H4 (cell line): ENCODE measurements around the gene CACNA1F. TPM values are rescaled to one million over a fixed set of nuclear protein-coding genes. Genes with fewer than 3 reads are reported as not detected.

Source experiments
- DNase-seq: peaks from one replicate; pipeline ENCODE4 v3.0.0-alpha.2; 2015; ENCODE audit warnings: low spot score
- total RNA-seq: library from RNA; depleted of rRNA; stranded (reverse); fragments of >200 nt; shearing (Covaris generic); gene quantifications from 2 replicates; pipeline ENCODE4 v1.2.3, GENCODE V29; 2014

CACNA1F gene
- total RNA-seq, 1 experiment from 2014 or later = not detected

DNA sequence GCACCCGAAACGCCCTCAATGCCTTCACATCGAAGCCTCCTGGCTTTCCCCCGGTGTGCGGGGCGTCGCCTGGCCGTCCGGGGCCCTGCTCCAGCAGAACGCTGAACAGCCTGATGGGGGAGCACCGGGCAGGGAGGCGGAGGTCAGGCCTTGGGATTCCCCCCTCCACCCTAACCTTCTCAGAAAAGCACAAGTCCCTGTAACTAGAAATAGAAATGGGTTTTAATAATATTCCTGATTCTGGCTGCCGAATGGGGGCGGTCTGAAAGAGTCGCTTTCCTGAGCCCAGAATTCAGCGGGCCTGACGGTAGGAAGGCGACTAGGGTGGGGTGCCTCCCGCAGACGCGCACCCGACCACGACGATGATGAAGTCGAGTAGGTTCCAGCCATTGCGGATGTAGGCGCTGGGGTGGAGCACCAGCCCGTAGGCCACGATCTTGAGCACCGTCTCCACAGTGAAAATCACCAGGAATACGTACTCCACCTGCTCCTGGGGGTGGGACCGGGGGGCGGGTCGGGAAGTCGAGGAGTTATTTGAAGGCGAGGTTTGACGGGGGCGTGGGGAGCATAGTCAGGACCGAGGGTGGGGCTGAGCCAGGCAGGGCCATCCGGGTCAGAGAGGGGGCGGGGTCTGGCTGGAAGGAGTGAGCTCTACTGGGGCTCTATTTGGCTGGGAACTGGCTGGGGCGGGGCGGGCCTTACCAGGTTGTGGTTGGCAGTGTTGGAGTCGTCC lies 2.5 kb downstream of the CACNA1F start:
- no peak for DNase-seq

DNA sequence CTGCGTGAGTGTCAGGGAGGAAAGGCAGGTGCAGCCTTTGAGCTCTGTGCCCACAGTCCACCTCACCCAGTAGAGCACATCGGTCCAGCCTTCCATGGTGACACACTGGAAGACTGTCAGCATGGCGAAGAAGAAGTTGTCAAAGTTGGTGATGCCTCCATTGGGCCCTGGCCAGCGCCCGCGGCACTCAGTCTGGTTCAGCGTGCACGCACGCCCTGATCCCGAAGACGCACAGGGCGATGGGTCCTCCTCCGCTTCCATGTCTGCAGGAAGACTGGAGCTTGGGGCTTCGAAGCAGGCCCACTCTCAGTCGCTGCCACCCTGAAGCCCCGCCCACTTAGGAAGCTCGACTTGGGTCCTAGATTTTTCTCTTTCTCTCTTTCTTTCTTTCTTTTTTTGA lies 5.0 kb downstream of the CACNA1F start:
- DNase-seq = no peak

DNA sequence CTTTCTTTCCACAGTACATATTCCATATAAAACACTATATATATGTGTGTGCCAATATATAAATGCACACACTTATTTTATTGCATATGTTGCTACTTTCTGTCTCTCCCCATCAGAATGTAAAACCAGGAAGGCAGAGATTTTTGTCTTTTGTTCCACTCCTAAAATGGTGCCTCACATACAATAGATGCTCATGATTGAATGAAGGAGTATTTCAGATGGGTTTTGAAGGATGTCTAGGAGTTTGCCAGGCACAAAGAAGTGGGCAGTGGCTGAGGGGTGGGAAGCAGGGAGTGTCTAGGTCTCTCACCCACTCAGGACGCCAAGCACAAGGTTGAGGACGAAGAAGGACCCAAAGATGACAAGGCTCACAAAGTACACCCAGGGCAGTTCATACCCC lies 5.4 kb downstream of the CACNA1F start:
- no peak for DNase-seq

DNA sequence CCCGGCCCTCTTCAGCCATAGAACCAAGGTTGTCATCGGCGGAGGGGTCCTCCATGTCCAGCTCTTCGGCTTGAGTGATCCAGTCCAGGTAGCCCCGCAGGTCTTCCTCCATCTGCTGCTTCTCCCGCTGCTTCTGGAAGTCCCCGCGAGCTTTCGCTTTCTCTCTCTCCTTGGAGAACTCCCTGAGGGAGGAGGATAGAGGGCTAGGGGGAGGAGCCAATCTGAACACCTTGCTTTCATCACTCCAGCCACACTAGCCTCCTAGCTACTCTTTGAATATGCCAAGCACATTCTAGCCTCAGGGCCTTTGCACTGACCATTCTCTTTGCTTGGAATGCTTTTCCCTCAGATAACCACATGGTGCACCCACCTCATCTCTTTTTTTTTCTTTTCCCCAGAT lies 6.2 kb downstream of the CACNA1F start:
- DNase-seq = no peak

DNA sequence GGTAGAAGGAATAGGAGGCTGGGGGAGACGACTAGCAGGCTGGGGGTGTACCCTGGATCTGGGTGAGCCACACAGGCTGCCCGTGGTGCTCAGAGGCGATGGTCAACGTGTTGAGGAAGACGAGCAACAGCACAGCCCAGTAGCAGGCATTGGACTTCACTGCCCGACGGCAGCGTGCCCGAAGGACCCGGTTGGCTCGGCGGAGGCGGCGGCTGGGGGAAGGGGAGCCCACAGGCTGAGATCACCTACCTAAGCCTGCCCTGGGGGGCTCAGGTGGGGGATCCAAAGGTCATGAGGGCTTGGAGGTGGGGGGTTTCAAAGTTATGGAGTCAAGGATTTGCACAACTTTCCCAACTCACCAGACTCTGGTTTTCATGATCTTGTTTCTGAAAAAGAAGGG lies 7.3 kb downstream of the CACNA1F start:
- no peak for DNase-seq

DNA sequence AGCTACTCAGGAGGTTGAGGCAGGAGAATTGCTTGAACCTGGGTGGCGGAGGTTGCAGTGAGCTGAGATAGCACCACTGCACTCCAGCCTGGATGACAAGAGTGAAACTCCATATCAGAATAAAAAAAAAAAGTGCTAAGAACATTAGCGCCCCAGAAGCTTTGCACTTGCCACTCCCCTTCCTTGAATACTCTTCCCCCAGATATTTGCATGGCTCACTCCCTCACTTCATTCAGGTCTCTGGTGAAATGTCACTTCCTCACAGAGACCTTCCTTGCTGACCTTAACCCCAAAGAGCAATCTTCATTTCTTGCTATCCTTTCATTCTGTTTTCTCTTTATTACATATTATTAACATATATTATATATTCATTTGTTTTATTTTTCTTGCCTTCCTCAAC lies 11.3 kb downstream of the CACNA1F start:
- no peak for DNase-seq

DNA sequence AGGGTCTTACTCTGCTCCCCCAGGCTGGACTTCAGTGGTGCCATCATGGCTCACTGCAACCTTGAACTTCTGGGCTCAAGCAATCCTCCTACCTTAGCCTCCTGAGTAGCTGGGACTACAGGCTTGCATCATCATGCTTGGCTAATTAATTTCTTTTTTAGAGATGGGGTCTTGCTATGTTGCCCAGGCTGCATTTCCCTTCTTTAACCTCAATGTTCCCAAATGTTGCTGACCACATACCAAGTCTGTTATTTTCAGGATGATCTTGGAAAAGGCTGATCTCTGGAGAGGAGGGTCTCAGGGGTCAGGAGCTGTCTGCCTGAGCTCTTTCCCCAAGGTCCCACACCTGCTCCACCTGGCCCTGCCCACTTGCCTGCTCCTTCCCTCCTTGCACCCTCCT lies 13.0 kb downstream of the CACNA1F start:
- no peak for DNase-seq

DNA sequence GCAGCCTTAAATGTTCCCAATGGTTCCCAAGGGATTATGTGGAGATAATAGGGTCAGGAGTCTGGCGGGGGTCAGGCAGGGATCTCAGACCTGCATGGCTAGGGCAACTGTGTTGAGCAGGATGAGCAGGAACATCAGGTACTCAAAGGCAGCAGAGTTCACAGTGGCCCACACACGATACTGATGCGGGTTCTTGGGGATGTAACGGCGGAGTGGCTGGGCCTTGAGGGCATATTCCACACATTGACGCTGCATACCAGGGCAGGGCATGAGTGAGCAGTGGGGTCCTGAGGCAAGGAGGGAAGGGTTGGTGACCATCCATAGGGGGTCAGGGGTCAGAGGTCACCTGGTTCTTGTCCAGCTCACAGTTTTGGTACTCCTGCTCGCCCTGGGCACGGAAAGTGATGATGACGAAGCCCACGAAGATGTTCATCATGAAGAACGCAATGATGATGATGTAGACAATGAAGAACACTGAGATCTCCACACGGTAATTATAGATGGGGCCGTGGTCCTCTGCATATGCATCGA lies 18.1 kb downstream of the CACNA1F start:
- DNase-seq = no peak

DNA sequence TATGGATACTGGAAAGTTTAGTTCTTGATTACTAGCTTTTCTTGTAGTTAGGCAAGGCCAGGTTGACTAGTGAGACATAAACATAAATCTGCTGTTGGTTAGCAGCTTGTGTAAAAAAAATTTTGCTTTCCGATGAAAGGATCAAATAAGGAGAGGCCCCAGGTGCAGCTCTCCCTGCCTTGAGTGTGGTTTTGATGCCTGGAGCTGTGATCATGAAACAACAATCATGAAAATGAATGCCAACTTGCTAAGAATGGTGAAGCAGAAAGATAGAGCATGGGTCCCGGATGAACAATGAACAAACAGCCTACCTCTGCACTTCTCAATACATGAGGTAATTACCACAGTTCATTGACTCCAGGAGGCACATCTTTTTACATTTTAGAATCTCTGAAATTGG lies 18.7 kb downstream of the CACNA1F start:
- no peak for DNase-seq

DNA sequence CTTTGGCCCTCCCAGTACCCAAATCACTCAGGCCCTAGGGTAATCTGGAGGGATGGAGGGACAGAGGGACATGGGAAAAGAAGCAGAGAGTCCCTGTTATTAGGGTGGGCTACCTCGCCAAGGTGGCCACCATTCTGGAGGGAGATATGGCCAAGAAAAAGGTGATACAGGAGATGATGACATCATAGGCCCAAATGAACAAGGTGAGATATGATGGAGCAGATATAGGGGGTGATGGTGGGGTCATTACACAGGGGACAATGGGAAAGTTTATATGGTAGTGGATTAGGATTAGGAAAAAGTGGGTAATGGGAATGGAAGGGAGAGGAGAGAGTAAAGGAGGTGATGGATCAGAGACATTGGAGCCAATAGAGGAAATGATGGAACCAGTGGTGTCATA lies 20.3 kb downstream of the CACNA1F start:
- DNase-seq = no peak

DNA sequence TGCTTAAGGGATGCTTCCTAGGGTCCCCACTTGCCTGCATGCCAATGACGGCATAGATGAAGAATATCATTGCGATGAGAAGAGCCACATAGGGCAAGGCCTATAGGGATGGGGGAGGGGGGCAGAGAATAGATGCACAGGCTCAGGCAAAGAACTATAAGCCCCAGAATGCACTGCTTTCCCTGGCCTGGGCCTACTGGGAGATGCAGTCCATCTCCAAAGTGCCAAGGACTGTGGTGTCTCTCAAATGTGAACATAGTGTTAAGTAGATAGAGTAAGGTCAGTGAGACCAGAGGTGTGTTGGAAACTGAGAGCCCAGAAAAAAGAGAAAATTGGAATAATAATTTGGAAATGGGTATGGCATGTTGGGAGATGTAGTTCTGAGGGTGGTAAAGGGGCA lies 20.9 kb downstream of the CACNA1F start:
- no peak for DNase-seq

DNA sequence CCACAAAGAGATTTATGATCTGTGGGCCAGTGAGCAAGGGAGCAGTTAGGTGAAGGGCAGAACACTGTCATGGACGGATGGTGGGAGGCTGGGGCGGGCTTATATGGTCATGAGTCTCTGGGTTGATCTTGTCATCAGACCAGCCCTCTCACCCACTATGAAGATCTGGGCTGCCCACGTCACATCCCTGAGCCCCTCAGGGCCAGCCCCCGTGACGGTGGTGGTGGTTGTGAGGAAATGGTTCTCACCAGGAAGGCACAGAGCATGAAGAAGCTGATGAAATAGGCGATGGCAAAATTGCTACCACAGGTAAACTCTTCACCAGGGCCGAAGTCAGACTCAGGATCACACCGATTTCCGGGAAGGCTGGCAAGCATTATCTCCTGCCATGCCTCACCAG lies 22.1 kb downstream of the CACNA1F start:
- DNase-seq = no peak

DNA sequence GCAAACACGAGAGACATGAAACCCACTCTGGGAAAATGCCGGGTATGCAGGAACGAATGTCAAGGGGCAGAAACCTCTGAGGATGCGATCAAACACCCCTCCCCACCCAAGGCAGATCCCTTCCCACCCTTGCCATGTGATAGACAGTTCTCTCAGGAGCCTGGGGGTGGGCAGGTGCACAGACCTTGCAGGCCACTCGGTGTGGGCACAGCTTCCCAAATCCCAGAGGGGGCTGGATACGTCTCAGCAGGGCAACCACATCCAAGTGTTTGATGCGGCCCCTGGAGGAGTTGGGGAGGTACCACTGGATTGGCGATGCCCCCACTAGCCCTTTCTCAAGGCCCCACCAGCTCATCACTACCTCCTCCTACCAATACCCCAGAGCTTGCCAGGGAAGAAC lies 22.7 kb downstream of the CACNA1F start:
- DNase-seq = no peak

DNA sequence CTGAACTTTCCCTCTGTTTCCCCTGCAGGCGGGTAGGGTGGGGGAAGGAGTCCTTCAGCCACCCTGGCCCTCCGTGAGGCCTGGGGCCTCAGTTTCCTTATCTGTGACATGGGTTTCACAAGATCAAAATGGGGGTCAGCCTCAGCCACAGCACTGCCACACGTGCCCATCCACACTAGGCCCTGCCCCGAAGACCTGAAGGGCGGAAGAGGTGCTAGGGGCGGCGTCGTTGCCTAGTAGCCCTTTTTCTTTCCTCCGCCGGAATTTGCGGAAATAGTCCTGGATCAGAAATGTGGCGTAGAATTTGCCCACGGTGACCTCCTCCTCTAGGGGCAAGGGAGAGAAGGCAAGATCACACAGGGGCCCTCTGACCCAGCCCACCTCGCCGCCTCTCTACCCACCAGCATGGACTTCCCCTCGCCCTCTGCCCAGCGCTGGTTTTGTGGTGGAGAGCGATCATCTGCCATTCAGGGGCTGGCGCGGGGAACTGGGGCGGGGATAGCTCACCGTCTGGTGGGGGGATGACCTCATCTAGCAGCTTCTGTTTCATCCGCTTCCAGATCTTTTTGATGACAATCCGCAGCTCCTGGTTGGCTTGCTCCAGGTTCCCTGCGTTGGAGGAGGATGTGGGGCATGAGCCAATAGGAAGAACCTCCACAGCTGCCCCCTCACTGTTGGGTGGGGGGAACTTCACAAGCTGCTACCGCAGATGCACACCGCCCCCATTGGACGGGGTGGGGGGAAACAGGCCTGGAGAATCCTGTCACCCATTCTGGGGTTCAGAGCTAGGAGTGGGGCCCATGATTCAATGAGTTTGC lies 23.5 kb downstream of the CACNA1F start:
- no peak for DNase-seq

DNA sequence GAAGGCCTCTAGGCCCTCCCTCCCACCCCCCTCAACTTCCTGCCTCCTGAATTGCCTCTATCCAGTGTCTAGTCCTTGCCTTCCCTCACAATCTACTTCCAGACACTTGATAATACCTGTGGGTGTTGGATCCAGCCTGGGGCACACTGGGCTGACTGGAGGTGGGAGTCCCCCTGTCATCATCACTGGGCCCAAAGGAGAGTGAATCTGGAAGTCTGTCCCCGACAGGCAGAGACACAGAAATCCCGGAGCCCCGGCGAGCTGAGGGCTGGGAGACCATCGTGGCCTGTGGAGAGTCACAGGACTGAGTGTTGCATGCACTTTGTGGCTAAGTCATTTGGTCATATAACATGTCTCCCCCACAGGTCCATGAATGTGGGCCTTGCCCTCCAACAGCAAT lies 24.7 kb downstream of the CACNA1F start:
- DNase-seq = no peak

DNA sequence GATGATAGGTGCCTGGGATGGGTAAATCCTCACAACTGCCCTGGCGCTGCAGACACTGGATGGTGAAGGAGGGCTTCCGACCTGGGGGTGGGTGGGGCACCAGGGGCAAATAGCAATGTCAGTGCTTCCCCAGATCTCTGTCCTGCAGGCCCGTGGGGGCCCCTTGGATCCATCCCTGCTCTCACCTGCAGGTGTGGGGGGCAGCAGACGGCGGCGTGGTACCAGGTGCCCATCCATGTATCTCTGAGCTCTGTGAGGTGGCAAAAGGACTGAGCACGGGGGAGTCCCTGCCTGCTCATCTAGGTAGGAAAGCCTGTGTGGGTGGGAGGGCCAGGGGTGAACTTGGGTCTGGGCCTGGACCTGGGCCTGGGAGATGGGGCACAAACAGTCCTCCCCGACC lies 26.6 kb downstream of the CACNA1F start:
- no peak for DNase-seq

DNA sequence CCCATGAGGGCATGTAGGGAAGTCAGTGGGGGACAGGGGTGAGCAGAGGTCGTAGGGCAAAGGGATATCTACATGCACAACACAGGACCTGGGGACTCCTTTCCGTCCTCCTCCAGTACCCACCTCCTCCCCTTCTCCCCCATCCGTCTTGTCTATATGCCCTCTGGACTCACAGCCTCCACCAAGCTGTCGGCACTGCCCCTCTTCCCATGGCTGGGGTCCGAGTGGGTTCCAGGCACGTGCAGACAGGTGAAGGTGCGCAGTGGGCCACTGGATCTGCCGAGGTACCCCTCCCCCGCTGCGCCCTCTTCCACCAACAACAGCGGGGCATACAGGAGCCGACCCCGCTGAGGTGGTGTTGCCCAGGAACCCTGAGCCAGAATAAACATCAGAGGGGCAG lies 27.7 kb downstream of the CACNA1F start:
- no peak for DNase-seq

DNA sequence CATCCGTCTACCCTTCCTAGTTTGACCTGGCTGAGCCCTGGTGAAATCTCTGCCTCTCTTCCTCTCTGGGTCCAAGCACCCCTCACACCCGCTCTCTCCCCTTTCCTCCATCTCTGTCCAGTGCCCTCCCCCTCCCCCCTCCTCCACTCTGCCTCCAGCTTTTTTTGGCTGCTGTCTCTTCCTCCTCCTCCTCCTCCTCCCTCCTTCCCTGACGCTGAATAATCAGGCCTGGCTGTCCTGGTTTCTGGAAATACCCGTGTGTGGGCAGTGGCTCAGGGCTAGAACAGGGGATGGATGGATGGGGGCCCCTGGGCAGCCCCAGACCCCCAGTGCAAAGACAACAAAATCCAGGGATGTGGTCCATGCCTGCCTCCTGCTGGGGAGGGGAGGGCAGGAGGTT lies 28.4 kb downstream of the CACNA1F start:
- DNase-seq = no peak

DNA sequence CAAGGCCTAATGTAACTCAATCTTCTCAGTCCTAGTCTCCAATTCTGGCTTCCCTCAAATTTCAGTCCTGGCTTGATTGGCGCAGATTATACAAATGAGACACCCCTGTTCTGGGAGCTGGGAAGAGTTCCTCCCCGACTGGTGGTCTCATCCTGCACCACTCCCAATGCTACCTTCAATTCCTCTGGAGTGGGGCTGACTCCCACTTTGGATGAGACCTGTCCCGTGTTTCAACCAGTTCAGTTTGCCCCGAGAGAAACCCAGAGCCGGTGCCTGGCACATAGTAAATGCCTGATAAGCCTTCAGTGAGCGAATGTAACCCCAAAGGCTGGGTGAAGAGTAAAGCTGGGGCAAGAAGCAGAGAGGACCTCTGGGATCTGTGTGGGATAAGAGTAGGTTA lies 29.1 kb downstream of the CACNA1F start:
- DNase-seq = no peak

DNA sequence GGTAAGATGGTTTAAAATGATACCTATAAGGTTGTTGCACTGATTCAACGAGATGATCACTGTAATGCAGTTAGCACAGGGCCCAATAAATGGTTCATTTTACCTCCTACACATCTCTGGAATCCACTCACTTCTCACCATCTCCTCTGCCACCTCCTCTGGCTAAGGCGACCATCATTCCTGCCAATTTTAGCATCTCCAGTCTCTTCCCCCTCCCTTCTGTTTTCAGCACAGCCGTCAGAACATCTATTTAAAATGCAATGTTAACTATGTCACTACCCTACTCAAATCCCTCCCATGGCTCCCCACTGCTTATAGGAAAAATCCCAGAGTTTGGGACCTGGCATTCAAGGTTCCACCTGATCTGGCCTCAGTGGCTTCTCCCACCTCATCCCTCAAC lies 29.6 kb downstream of the CACNA1F start:
- DNase-seq = no peak

DNA sequence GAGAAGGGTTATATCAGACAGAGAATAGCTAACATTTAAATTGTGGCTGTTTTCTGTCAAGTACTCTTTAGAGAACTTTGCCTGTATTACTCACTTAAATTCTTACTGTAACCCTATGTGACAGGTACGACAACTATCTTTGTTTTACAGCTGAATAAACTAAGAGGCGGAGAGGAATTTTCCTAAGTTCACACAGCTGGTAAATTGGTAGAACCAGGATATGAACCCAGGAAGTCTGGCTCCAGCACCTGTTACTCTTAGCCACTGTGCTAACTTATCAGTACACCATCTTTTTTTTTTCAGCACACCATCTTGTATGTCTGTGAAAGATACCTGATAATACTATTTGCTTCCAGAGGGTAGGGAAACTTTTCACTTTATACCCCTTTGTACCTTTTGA lies 31.1 kb downstream of the CACNA1F start:
- DNase-seq = no peak

DNA sequence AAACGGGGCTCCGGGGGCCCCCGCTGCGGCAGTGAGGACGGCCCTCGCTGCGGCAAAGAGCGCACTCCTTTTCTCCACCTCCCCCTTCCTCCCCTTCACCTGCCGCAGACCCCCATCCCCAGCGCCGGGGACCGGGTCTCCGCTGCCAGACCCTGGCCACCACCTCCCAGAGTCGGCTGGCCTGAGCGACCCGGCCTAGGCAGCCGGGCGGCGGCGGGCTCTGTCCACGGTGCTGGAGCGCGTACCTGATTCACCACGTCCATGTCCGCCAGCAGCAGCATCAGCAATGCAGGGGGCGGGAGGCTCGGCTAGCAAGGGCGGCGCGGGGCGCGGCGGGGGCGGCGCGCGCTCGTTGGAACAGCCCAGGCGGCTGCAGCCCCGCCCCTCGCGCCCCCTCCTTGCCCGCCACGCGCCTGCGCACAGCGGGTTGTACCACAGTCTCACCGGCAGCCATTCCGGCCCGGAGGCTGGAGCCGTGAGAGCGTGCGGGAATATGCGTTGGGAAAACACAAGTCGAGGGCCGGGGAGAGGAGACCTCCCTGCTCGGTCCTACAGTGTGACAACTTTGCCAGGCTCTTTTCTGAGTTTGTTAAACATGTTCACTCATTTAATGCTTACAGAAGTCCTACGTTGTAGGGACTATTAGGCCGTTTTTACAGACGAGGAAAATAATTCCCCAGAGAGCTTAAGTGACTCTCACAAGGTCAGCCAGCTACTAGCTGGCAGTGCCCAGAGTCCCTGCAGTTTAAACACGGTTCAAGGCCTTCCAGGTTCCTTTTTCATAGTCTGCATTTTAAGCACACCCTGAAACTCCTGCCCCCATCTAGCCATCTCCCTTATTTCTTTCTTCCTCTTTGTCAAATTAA lies 33.0 kb downstream of the CACNA1F start, which contains the start of gene SYP:
TSS of gene SYP (minus strand) at position 288 of the 866 bp plus-strand sequence. CDS start at position 281, 7 bp downstream.
- peak; percentile 80 for DNase-seq
